ENCODE data around the gene MYLK3. TPM values are rescaled to one million over a fixed set of nuclear protein-coding genes. Genes with fewer than 3 reads are reported as not detected.

Gene MYLK3
- total RNA-seq, 1 donor from 2014 or later = 0.25 TPM

- no peak overlapping the region for H3K27ac ChIP-seq
- no peaks in the 10 kb centered on the region for H3K4me1 ChIP-seq
- no peak overlapping the region for H3K4me3 ChIP-seq
- no peaks in the 10 kb centered on the region for H3K9me3 ChIP-seq
- DNase-seq (ENCODE audit: extremely low spot score in 2 of 2) = no peak
- H3K36me3 ChIP-seq = no peaks in the 10 kb centered on the region
- H3K27me3 ChIP-seq = no peaks in the 10 kb centered on the region
- no peak for TF ChIP-seq POLR2AphosphoS5 (IDR thresholded peaks at IDR 0.05; ENCODE audit: insufficient read depth in 1 of 2, low read depth in 1 of 2)
- TF ChIP-seq, protein P1, sequence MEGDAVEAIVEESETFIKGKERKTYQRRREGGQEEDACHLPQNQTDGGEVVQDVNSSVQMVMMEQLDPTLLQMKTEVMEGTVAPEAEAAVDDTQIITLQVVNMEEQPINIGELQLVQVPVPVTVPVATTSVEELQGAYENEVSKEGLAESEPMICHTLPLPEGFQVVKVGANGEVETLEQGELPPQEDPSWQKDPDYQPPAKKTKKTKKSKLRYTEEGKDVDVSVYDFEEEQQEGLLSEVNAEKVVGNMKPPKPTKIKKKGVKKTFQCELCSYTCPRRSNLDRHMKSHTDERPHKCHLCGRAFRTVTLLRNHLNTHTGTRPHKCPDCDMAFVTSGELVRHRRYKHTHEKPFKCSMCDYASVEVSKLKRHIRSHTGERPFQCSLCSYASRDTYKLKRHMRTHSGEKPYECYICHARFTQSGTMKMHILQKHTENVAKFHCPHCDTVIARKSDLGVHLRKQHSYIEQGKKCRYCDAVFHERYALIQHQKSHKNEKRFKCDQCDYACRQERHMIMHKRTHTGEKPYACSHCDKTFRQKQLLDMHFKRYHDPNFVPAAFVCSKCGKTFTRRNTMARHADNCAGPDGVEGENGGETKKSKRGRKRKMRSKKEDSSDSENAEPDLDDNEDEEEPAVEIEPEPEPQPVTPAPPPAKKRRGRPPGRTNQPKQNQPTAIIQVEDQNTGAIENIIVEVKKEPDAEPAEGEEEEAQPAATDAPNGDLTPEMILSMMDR (IDR thresholded peaks at IDR 0.05) = no peak
- TF ChIP-seq POLR2A (IDR thresholded peaks at IDR 0.05) = no peak
- intact Hi-C loops (cut with DNase I) = no loop called here
Measured at GRCh38 chr16:46743232-46743719, 4.9 kb downstream of the MYLK3 start.

- DNase-seq (ENCODE audit: extremely low spot score in 2 of 2) = no peak
- Histone ChIP-seq H3K4me1 (no peaks in the 10 kb centered on the region), H3K9me3 (no peaks in the 10 kb centered on the region), H3K27ac (no peak overlapping the region), H3K27me3 (no peaks in the 10 kb centered on the region), H3K36me3 (no peaks in the 10 kb centered on the region), H3K4me3 (no peak overlapping the region)
- intact Hi-C loops (cut with DNase I) = no loop called here
- TF ChIP-seq, protein P1 (IDR thresholded peaks at IDR 0.05) = no peak
- TF ChIP-seq POLR2AphosphoS5 (IDR thresholded peaks at IDR 0.05; ENCODE audit: insufficient read depth in 1 of 2, low read depth in 1 of 2) = no peak
- TF ChIP-seq POLR2A (IDR thresholded peaks at IDR 0.05) = no peak
Measured at GRCh38 chr16:46739934-46740333, 8.2 kb downstream of the MYLK3 start.

- no peaks in the 10 kb centered on the region for H3K9me3 ChIP-seq
- no peaks in the 10 kb centered on the region for H3K4me1 ChIP-seq
- H3K27me3 ChIP-seq = no peaks in the 10 kb centered on the region
- intact Hi-C loops (cut with DNase I) = no loop called here
- H3K4me3 ChIP-seq = no peak overlapping the region
- H3K36me3 ChIP-seq = no peaks in the 10 kb centered on the region
- DNase-seq (ENCODE audit: extremely low spot score in 2 of 2) = no peak
- TF ChIP-seq, protein P1 (IDR thresholded peaks at IDR 0.05) = no peak
- TF ChIP-seq POLR2AphosphoS5 (IDR thresholded peaks at IDR 0.05; ENCODE audit: insufficient read depth in 1 of 2, low read depth in 1 of 2) = no peak
- no peak for TF ChIP-seq POLR2A (IDR thresholded peaks at IDR 0.05)
- H3K27ac ChIP-seq = no peak overlapping the region
Measured at GRCh38 chr16:46737621-46738214, 10.4 kb downstream of the MYLK3 start.

DNA sequence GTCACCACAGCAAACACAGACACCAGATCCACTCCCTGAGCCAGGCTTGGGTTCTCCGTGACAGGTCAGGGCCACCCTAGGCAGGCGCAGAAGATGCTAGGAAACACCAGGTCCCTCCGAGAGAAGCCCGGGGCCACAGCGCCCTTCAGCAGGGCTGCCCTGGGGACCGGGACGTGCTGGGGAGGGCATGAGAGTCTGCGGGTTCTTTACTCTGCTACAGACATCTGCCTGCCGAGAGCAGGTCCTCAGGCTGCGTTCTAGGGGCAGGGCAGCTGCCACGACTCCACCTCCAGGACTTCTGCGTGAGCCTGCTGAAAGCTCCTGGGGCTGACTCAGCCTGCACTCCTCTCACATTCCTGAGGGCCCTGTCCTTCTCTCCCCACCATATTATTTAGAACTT is 11.4 kb downstream of the MYLK3 start:
- H3K27ac ChIP-seq = no peak overlapping the region
- no peaks in the 10 kb centered on the region for H3K9me3 ChIP-seq
- no peaks in the 10 kb centered on the region for H3K27me3 ChIP-seq
- intact Hi-C loops (cut with DNase I) = no loop called here
- no peak overlapping the region for H3K4me3 ChIP-seq
- TF ChIP-seq, protein P1 (IDR thresholded peaks at IDR 0.05) = no peak
- no peak for TF ChIP-seq POLR2AphosphoS5 (IDR thresholded peaks at IDR 0.05; ENCODE audit: insufficient read depth in 1 of 2, low read depth in 1 of 2)
- TF ChIP-seq POLR2A (IDR thresholded peaks at IDR 0.05) = no peak
- DNase-seq (ENCODE audit: extremely low spot score in 2 of 2) = no peak
- H3K4me1 ChIP-seq = no peaks in the 10 kb centered on the region
- no peaks in the 10 kb centered on the region for H3K36me3 ChIP-seq

DNA sequence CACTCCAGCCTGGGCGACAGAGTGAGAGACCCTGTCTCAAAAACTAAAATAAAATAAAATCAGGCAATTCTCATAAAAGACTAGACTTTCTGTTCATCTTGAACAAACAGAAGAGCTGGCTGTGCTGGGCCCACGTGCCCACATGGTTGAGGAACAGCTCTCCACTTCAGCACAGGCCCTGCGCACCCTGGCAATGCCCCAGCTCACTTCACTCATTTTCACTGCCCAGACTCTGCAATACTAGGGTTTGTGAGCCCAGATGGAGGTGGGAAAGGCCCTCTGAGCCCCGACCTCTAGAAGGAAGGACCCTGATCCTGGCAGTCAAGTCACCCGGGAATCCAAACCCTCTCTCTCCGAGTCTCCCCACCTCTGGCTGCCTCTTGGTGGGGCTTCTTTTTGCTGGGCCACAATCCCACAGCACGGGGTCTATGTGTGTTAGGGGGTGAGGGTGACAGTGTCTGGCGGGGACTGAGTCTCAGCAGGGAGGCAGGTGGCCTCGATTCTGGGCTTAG is 14.8 kb downstream of the MYLK3 start:
- Histone ChIP-seq H3K9me3 (no peaks in the 10 kb centered on the region), H3K4me3 (no peak overlapping the region), H3K27ac (no peak overlapping the region), H3K36me3 (no peaks in the 10 kb centered on the region), H3K27me3 (no peaks in the 10 kb centered on the region), H3K4me1 (no peaks in the 10 kb centered on the region)
- TF ChIP-seq, protein P1 (IDR thresholded peaks at IDR 0.05) = no peak
- no peak for TF ChIP-seq POLR2A (IDR thresholded peaks at IDR 0.05)
- no peak for TF ChIP-seq POLR2AphosphoS5 (IDR thresholded peaks at IDR 0.05; ENCODE audit: insufficient read depth in 1 of 2, low read depth in 1 of 2)
- DNase-seq (ENCODE audit: extremely low spot score in 2 of 2) = no peak
- intact Hi-C loops (cut with DNase I) = no loop called here

Data from vagina (tissue), 2 donors.